Measurements from ENCODE around the gene KRT7.
"Not testable (repeated sequence)": the region's sequence is repeated elsewhere in the genome, so short reads cannot be mapped to it uniquely, and the experiment has no call there.

KRT7 gene

DNA sequence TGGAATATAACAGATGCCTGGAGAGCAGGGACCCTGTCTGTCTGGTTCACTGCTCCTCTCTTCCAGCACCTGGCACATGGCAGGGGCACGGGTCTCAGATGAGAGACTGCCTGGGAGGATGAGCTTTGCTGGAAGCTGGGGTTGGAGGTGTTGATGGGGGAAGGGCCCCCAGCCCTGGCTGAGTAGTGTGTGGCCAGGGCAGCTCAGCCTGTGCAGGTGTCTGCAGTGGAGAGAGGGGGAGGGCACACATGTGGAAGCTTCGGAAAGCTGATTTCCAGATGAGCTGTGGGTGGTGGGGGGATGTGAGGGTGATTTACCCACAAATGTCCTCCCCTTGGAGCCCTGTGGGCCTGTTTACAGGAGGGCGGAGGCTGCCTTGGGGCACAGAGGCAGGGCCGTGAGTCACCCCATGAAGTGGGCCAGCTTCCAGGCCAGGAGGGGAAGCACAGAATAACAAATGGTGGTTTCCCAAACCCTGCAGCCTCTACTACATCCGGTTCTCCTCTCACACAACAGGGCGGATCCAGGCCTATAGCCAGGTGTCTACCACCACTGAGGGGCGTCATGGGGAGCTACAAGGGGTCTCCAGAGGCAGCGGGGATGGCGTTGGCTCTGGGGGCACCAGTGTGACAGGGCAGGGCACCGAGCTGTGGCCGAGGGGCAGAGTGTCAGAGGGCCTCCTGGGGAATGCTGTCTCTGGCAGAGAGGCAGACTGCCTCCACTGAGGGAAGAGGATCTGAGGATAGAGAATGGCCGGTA is 11.0 kb downstream of the KRT7 start:
- DNase-seq (ENCODE audit: low read depth, low spot score), result no peak

GRCh38 chr12:52244615-52244994 is 11.6 kb downstream of the KRT7 start:
- no peak for DNase-seq (ENCODE audit: low read depth, low spot score)

DNA sequence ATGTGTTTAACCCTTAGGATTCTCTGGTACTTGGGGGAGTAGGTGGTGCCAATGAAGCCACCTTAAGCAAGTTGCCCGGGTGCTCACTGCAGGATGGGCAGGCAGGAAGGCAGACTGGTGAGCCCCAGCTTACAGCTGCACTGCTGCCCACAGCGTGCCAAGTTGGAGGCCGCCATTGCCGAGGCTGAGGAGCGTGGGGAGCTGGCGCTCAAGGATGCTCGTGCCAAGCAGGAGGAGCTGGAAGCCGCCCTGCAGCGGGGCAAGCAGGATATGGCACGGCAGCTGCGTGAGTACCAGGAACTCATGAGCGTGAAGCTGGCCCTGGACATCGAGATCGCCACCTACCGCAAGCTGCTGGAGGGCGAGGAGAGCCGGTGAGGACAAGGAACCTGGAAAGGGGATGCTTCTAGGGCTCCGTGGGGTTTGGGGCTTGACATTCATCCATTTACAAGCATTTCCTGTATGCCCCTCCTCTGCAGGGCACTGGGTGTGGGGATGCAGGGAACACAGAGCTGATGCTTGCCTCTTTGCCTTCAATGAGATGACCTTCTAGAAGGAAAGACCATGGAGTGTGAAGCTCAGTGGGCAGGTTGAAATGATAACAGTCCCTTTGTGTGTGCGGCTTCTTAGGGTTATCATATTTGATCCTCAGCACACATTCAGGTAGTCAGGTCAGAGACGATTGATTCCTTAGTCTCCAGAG is 12.4 kb downstream of the KRT7 start:
- no peak for DNase-seq (ENCODE audit: low read depth, low spot score)

GRCh38 chr12:52245962-52246569 is 13.0 kb downstream of the KRT7 start:
- DNase-seq (ENCODE audit: low read depth, low spot score), result no peak

- no peak for DNase-seq (ENCODE audit: low read depth, low spot score)
These were observed 13.9 kb downstream of the KRT7 start for GRCh38 chr12:52246720-52247621.

DNA sequence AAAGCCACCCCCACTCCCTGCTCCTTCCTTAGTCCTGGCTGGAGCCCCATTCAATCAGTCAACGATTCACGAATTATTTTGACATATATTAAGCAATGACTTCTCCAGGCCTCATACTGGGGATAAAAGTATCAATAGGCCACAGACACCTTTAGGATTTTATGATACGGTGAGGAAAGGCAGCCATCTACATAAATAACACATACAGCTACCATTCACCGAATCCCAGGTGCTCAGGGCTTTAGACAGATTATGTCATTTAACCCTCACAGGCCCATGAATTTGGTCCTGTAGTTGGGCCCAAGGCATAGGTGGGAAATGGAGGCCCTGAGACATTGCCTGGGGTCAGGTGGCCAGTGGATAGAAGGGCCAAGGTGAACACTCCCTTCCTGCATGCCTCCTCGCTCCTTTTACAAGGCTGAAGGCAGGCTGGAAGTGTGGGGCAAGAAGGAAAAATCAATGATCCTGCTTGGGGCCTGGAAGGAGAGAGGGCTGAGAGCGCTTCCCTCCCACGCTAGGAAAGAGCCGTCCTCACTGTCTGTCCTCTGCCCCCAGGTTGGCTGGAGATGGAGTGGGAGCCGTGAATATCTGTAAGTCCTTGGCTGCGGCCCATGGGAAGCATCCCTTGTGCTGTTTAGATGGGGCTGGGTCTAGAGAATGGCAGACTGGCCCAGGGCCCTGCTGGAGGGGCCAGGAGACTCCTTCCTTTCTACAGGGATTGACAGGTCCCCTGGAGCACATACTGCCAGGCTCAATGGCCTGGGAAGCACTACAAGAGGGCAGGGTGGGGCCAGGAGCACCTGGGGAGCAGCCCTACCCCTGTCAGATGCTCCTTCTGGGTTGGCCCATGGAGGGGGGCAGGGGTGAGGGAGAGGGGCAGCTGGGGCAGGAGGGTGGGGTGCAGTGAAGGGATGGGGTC is 14.8 kb downstream of the KRT7 start:
- no peak for DNase-seq (ENCODE audit: low read depth, low spot score)

GRCh38 chr12:52248541-52249461 is 15.8 kb downstream of the KRT7 start:
- DNase-seq (ENCODE audit: low read depth, low spot score), result no peak

DNA sequence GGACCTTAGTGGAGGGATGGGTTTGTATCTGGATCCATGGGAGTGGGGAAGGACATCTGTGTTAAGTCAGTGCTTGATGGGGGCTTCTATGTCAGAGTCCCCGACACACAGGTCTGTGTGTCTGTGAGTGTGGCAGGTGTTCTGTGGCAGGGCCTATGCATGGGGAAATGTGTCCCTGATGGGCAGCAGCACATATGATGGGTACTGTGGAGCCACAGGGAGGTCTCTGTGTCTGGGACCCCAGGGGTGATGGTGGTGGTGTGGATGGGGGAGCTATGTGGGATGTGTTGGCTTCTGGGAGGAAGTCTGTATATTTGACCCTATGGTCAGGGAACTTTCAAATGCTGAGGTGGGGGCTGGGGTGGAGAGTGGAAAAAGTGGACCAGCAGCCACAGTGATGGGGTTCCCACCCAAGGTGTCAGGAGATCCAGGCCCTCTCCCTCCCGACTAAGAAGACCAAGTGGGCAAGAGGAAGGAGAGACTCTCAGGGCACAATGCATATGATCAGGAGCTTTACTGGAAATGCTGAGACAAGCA is 16.5 kb downstream of the KRT7 start:
- DNase-seq (ENCODE audit: low read depth, low spot score), result no peak

- no peak for DNase-seq (ENCODE audit: low read depth, low spot score)
These were observed 17.3 kb downstream of the KRT7 start for GRCh38 chr12:52250048-52250990.

- DNase-seq (ENCODE audit: low read depth, low spot score), result no peak
These were observed 18.5 kb downstream of the KRT7 start for GRCh38 chr12:52251367-52252051.

GRCh38 chr12:52252175-52252615 is 19.2 kb downstream of the KRT7 start:
- DNase-seq (ENCODE audit: low read depth, low spot score), result not testable (repeated sequence)

GRCh38 chr12:52252728-52253343 is 19.8 kb downstream of the KRT7 start:
- no peak for DNase-seq (ENCODE audit: low read depth, low spot score)

DNA sequence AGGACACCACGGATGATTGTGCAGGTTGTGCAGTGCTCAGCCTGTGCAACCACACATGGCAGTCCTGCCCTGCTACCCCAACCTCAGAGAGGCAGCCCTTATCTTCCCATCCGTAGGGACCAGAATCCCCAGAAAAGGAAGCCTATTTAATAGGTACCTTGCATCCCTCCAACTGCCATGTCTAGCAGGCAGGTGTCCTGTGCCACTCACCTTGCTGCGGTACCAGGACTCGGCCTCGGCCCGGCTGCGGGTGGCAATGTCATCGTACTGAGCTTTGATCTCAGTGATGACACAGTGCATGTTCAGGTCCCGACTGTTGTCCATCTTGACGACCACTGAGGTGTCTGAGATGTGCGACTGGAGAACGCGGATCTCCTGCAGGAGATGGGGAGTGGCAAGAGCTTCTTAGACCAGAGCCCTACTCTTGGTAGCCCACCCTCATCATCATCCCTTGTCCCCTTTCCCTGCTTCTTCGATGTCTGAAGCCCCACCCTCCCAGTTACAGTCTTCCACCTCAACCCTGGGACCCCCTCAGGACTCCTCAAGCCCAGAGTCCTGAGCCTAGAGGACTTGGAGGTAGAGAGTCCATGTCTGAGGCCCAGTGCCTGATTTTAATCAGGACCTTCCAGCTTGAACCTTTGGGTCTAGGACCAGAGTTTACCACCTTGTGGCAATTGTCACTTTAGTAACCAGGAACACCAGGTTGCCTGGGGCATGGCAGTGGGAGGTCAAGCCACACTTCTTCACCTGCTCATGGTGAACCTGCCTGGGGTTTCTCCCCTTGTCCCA is 20.5 kb downstream of the KRT7 start:
- no peak for DNase-seq (ENCODE audit: low read depth, low spot score)

- DNase-seq (ENCODE audit: low read depth, low spot score), result no peak
These were observed 21.3 kb downstream of the KRT7 start for GRCh38 chr12:52254180-52254964.

GRCh38 chr12:52254965-52255751 is 22.1 kb downstream of the KRT7 start:
- DNase-seq (ENCODE audit: low read depth, low spot score), result no peak

Measured in iPS DF 19.7 (cell line).